HEK293 (cell line): Measurements from ENCODE around the gene SF3A1.

Source experiments
- KLF9 ChIP-seq: fragments of 450-650 bp; formaldehyde crosslinking; IDR thresholded peaks from 2 replicates; pipeline ENCODE4 v1.5.1; 2016; ENCODE audit warnings: missing biosample characterization, missing genetic modification characterization, low read depth
- OSR2 ChIP-seq: fragments of 450-650 bp; formaldehyde crosslinking; IDR thresholded peaks from 2 replicates; pipeline ENCODE4 v1.5.1; 2016; ENCODE audit warnings: missing biosample characterization, missing genetic modification characterization
- SP3 ChIP-seq: fragments of 450-650 bp; formaldehyde crosslinking; IDR thresholded peaks from 2 replicates; pipeline ENCODE4 v1.5.1; 2016; ENCODE audit warnings: missing biosample characterization, missing genetic modification characterization
- TCF7L2 ChIP-seq: IDR thresholded peaks from 2 replicates; pipeline ENCODE4 v1.6.1; 2011; ENCODE audit warnings: low read depth, mild to moderate bottlenecking, inconsistent platforms, low read length, moderate library complexity, borderline replicate concordance
- TRIM28 ChIP-seq: IDR thresholded peaks from 2 replicates; pipeline ENCODE4 v1.6.1; 2011; ENCODE audit warnings: low read length, control low read depth, borderline replicate concordance
- ZBTB8A ChIP-seq: fragments of 450-650 bp; formaldehyde crosslinking; IDR thresholded peaks from 2 replicates; pipeline ENCODE4 v1.5.1; 2016; ENCODE audit warnings: missing biosample characterization, missing genetic modification characterization
- ZNF121 ChIP-seq: fragments of 450-650 bp; formaldehyde crosslinking; IDR thresholded peaks from 2 replicates; pipeline ENCODE4 v1.5.1; 2016; ENCODE audit warnings: missing biosample characterization, missing genetic modification characterization
- ZNF132 ChIP-seq: fragments of 450-650 bp; formaldehyde crosslinking; IDR thresholded peaks from 2 replicates; pipeline ENCODE4 v1.5.1; 2017; ENCODE audit warnings: missing biosample characterization, missing genetic modification characterization, borderline replicate concordance
- ZNF324 ChIP-seq: fragments of 450-650 bp; formaldehyde crosslinking; IDR thresholded peaks from 2 replicates; pipeline ENCODE4 v1.5.1; 2016; ENCODE audit warnings: missing biosample characterization, missing genetic modification characterization
- ZNF366 ChIP-seq: fragments of 450-650 bp; formaldehyde crosslinking; conservative IDR thresholded peaks from 2 replicates; pipeline ENCODE4 v1.5.1; 2016; ENCODE audit warnings: missing biosample characterization, missing genetic modification characterization
- ZNF394 ChIP-seq: fragments of 450-650 bp; formaldehyde crosslinking; IDR thresholded peaks from 2 replicates; pipeline ENCODE4 v1.5.1; 2016; ENCODE audit warnings: missing biosample characterization, missing genetic modification characterization, mild to moderate bottlenecking, moderate library complexity, borderline replicate concordance
- ZNF404 ChIP-seq: fragments of 450-650 bp; formaldehyde crosslinking; IDR thresholded peaks from 2 replicates; pipeline ENCODE4 v1.5.1; 2017; ENCODE audit warnings: missing biosample characterization, missing genetic modification characterization
- ZNF621 ChIP-seq: fragments of 450-650 bp; formaldehyde crosslinking; IDR thresholded peaks from 2 replicates; pipeline ENCODE4 v1.5.1; 2017; ENCODE audit warnings: missing biosample characterization, missing genetic modification characterization
- ZNF660 ChIP-seq: fragments of 450-650 bp; IDR thresholded peaks from 2 replicates; pipeline ENCODE4 v1.5.1; 2018; ENCODE audit warnings: missing biosample characterization, mild to moderate bottlenecking, missing genetic modification characterization
- ZNF707 ChIP-seq: fragments of 450-650 bp; formaldehyde crosslinking; IDR thresholded peaks from 2 replicates; pipeline ENCODE4 v1.5.1; 2016; ENCODE audit warnings: missing biosample characterization, missing genetic modification characterization
- ZNF777 ChIP-seq: fragments of 450-650 bp; formaldehyde crosslinking; IDR thresholded peaks from 2 replicates; pipeline ENCODE4 v1.5.1; 2017; ENCODE audit warnings: missing biosample characterization, missing genetic modification characterization, borderline replicate concordance
- ZNF830 ChIP-seq: fragments of 450-650 bp; IDR thresholded peaks from 2 replicates; pipeline ENCODE4 v1.5.0; 2018; ENCODE audit warnings: missing biosample characterization, missing genetic modification characterization, low read depth, mild to moderate bottlenecking, moderate library complexity
- ZNF843 ChIP-seq: fragments of 450-650 bp; formaldehyde crosslinking; IDR thresholded peaks from 2 replicates; pipeline ENCODE4 v1.5.1; 2016; ENCODE audit warnings: missing biosample characterization, missing genetic modification characterization
- ZXDB ChIP-seq: fragments of 450-650 bp; formaldehyde crosslinking; IDR thresholded peaks from 2 replicates; pipeline ENCODE4 v1.5.1; 2016; ENCODE audit warnings: missing biosample characterization, missing genetic modification characterization
- TF ChIP-seq, protein P1 (sequence below): fragments of 450-650 bp; formaldehyde crosslinking; IDR thresholded peaks from 2 replicates; pipeline ENCODE4 v1.5.1; 2016; ENCODE audit warnings: missing biosample characterization, missing genetic modification characterization
- TF ChIP-seq, protein P2 (sequence below): fragments of 450-650 bp; formaldehyde crosslinking; optimal IDR thresholded peaks from 2 replicates; pipeline ENCODE3; 2016; ENCODE audit warnings: missing biosample characterization, mild to moderate bottlenecking, missing genetic modification characterization
- TF ChIP-seq, protein P3 (sequence below): fragments of 450-650 bp; formaldehyde crosslinking; IDR thresholded peaks from 2 replicates; pipeline ENCODE4 v1.5.1; 2016; ENCODE audit warnings: missing biosample characterization, missing genetic modification characterization
- TF ChIP-seq, protein P4 (sequence below): fragments of 450-650 bp; formaldehyde crosslinking; IDR thresholded peaks from 2 replicates; pipeline ENCODE4 v1.5.1; 2016; ENCODE audit warnings: missing biosample characterization, missing genetic modification characterization
- TF ChIP-seq, protein P5 (sequence below): fragments of 450-650 bp; formaldehyde crosslinking; IDR thresholded peaks from 2 replicates; pipeline ENCODE4 v1.5.1; 2016; ENCODE audit warnings: missing biosample characterization, missing genetic modification characterization

SF3A1 gene

DNA sequence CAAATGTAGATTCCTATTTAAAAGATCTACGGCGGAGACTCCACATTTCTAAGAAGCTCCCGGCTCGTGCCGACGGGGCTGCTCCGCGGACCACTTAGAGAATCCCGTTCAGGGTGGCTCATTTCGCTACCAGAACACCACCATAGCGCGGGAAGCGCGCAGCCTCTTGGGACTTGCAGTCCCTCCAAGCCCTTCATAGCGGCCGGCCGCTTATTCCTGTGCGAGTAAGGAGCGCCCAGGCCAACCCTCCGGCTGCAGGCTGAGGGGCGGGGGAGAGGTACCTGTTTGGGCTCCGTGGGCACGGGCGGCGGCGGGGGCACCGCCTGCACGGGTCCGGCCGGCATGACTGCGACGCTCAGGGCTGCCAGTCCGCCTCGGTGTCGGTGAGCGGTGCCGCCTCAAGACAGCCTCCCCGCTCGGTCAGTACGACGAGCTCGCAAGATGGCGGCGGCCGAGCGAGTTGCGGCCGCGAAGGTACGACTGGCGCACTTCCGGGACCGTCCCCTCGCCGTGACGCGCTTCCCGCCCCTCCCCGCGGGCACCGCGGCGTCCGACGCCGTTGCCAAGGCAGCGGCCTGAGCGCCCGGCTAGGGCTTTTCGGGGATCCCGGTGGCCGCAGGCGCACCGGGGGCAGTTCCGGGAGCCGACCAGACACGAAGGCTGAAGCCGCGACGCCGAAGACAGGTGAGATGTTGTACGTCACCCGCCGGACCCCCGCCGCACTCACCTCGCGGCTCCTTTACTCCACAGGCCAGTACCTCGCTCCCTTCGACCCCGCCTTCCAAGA, at the start of gene SF3A1, which contains the start of gene CCDC157 (continued):
- TF ChIP-seq, protein P1, sequence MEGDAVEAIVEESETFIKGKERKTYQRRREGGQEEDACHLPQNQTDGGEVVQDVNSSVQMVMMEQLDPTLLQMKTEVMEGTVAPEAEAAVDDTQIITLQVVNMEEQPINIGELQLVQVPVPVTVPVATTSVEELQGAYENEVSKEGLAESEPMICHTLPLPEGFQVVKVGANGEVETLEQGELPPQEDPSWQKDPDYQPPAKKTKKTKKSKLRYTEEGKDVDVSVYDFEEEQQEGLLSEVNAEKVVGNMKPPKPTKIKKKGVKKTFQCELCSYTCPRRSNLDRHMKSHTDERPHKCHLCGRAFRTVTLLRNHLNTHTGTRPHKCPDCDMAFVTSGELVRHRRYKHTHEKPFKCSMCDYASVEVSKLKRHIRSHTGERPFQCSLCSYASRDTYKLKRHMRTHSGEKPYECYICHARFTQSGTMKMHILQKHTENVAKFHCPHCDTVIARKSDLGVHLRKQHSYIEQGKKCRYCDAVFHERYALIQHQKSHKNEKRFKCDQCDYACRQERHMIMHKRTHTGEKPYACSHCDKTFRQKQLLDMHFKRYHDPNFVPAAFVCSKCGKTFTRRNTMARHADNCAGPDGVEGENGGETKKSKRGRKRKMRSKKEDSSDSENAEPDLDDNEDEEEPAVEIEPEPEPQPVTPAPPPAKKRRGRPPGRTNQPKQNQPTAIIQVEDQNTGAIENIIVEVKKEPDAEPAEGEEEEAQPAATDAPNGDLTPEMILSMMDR (tag by site-specific recombination): peak; percentile 52; the same call in 1 of the 2 replicates
- TF ChIP-seq, protein P2, sequence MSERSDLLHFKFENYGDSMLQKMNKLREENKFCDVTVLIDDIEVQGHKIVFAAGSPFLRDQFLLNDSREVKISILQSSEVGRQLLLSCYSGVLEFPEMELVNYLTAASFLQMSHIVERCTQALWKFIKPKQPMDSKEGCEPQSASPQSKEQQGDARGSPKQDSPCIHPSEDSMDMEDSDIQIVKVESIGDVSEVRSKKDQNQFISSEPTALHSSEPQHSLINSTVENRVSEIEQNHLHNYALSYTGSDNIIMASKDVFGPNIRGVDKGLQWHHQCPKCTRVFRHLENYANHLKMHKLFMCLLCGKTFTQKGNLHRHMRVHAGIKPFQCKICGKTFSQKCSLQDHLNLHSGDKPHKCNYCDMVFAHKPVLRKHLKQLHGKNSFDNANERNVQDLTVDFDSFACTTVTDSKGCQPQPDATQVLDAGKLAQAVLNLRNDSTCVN (tag by site-specific recombination): peak; percentile 80
- TF ChIP-seq ZNF843 (tag by site-specific recombination): no peak
- peak; percentile 88 for TF ChIP-seq ZXDB (tag by site-specific recombination)
- TF ChIP-seq ZNF621: no peak
- TF ChIP-seq TRIM28: peak; percentile 38; the same call in 1 of the 2 replicates
- TF ChIP-seq ZNF404 (tag by site-specific recombination): no peak
- TF ChIP-seq ZNF660 (tag by site-specific recombination): peak; percentile 83
- peak; percentile 92 for TF ChIP-seq ZBTB8A
- 0 out of 2 replicates have a peak, but pooled peaks have one; percentile 8 for TF ChIP-seq OSR2 (tag by site-specific recombination)
- 0 out of 2 replicates have a peak, but pooled peaks have one; percentile 59 for TF ChIP-seq ZNF394 (tag by site-specific recombination)
- TF ChIP-seq, protein P3, sequence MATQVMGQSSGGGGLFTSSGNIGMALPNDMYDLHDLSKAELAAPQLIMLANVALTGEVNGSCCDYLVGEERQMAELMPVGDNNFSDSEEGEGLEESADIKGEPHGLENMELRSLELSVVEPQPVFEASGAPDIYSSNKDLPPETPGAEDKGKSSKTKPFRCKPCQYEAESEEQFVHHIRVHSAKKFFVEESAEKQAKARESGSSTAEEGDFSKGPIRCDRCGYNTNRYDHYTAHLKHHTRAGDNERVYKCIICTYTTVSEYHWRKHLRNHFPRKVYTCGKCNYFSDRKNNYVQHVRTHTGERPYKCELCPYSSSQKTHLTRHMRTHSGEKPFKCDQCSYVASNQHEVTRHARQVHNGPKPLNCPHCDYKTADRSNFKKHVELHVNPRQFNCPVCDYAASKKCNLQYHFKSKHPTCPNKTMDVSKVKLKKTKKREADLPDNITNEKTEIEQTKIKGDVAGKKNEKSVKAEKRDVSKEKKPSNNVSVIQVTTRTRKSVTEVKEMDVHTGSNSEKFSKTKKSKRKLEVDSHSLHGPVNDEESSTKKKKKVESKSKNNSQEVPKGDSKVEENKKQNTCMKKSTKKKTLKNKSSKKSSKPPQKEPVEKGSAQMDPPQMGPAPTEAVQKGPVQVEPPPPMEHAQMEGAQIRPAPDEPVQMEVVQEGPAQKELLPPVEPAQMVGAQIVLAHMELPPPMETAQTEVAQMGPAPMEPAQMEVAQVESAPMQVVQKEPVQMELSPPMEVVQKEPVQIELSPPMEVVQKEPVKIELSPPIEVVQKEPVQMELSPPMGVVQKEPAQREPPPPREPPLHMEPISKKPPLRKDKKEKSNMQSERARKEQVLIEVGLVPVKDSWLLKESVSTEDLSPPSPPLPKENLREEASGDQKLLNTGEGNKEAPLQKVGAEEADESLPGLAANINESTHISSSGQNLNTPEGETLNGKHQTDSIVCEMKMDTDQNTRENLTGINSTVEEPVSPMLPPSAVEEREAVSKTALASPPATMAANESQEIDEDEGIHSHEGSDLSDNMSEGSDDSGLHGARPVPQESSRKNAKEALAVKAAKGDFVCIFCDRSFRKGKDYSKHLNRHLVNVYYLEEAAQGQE (tag by site-specific recombination): no peak
- TF ChIP-seq ZNF830 (tag by site-specific recombination): no peak
- peak; percentile 78 for TF ChIP-seq SP3
- peak; percentile 93; the same call in 1 of the 2 replicates for TF ChIP-seq ZNF324 (tag by site-specific recombination)
- TF ChIP-seq, protein P4, sequence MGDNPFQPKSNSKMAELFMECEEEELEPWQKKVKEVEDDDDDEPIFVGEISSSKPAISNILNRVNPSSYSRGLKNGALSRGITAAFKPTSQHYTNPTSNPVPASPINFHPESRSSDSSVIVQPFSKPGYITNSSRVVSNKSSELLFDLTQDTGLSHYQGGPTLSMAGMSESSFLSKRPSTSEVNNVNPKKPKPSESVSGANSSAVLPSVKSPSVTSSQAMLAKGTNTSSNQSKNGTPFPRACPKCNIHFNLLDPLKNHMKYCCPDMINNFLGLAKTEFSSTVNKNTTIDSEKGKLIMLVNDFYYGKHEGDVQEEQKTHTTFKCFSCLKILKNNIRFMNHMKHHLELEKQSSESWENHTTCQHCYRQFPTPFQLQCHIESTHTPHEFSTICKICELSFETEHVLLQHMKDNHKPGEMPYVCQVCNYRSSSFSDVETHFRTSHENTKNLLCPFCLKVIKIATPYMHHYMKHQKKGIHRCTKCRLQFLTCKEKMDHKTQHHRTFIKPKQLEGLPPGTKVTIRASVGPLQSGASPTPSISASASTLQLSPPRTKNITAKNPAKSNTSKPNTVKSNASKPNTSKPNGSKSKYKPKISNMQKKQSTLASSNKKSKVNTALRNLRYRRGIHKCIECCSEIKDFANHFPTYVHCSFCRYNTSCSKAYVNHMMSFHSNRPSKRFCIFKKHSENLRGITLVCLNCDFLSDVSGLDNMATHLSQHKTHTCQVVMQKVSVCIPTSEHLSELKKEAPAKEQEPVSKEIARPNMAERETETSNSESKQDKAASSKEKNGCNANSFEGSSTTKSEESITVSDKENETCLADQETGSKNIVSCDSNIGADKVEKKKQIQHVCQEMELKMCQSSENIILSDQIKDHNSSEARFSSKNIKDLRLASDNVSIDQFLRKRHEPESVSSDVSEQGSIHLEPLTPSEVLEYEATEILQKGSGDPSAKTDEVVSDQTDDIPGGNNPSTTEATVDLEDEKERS (tag by site-specific recombination): 0 out of 2 replicates have a peak, but pooled peaks have one; percentile 30
- no peak for TF ChIP-seq TCF7L2
- TF ChIP-seq ZNF366: no peak
- no peak for TF ChIP-seq ZNF121 (tag by site-specific recombination)
- peak; percentile 72 for TF ChIP-seq KLF9 (tag by site-specific recombination)
- TF ChIP-seq ZNF132 (tag by site-specific recombination): no peak
- TF ChIP-seq ZNF707 (tag by site-specific recombination): no peak
- TF ChIP-seq, protein P5, sequence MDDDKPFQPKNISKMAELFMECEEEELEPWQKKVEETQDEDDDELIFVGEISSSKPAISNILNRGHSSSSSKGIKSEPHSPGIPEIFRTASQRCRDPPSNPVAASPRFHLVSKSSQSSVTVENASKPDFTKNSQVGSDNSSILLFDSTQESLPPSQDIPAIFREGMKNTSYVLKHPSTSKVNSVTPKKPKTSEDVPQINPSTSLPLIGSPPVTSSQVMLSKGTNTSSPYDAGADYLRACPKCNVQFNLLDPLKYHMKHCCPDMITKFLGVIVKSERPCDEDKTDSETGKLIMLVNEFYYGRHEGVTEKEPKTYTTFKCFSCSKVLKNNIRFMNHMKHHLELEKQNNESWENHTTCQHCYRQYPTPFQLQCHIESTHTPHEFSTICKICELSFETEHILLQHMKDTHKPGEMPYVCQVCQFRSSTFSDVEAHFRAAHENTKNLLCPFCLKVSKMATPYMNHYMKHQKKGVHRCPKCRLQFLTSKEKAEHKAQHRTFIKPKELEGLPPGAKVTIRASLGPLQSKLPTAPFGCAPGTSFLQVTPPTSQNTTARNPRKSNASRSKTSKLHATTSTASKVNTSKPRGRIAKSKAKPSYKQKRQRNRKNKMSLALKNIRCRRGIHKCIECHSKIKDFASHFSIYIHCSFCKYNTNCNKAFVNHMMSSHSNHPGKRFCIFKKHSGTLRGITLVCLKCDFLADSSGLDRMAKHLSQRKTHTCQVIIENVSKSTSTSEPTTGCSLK (tag by site-specific recombination): no peak
- TF ChIP-seq ZNF777 (tag by site-specific recombination): no peak
